A673 (cell line): ENCODE measurements around the gene XYLT1. TPM values are rescaled to one million over a fixed set of nuclear protein-coding genes. Genes with fewer than 3 reads are reported as not detected.
"Not testable (repeated sequence)": the region's sequence is repeated elsewhere in the genome, so short reads cannot be mapped to it uniquely, and the experiment has no call there.

Source experiments
- BruUV-seq: library from RNA; stranded (reverse); fragments of 400-500 nt; replicated peaks from 2 replicates; lab custom pipeline; 2021; lab: Mats Ljungman, UMichigan
- CTCF ChIA-PET: fragments of 300-600 bp; sonication (Branson Sonifier 250); formaldehyde crosslinking; loops from one replicate; lab custom pipeline; 2022; ENCODE audit warnings: antibody characterized with exemption; lab: Charles Lee
- POLR2A ChIA-PET: fragments of 300-600 bp; sonication (Branson Sonifier 250); formaldehyde crosslinking; loops from one replicate; lab custom pipeline; 2022; ENCODE audit warnings: antibody characterized with exemption; ENCODE audit not compliant: low non-redundant PET; lab: Charles Lee
- DNase-seq: peaks from one replicate; pipeline ENCODE4 v3.0.0-alpha.2; 2015; ENCODE audit warnings: low spot score
- H3K27ac ChIP-seq: fragments of 200-600 bp; sonication (generic); 2 replicates; pipeline ENCODE4 v1.5.1; 2016; ENCODE audit warnings: mixed run types, low read depth, mild to moderate bottlenecking, mixed read lengths, antibody characterized with exemption, low read length; ENCODE audit not compliant: poor library complexity, severe bottlenecking
- H3K27me3 ChIP-seq: fragments of 200-600 bp; sonication (generic); replicated peaks from 2 replicates; pipeline ENCODE4 v1.6.1; 2017; ENCODE audit warnings: mixed run types, low read depth, mild to moderate bottlenecking, mixed read lengths, antibody characterized with exemption, low read length; ENCODE audit not compliant: insufficient read depth, poor library complexity
- H3K36me3 ChIP-seq: fragments of 200-600 bp; sonication (generic); 2 replicates; pipeline ENCODE4 v1.6.1; 2016; ENCODE audit warnings: mixed run types, mild to moderate bottlenecking, mixed read lengths, antibody characterized with exemption, low read length; ENCODE audit not compliant: insufficient read depth, poor library complexity, severe bottlenecking
- H3K4me1 ChIP-seq: fragments of 200-600 bp; sonication (generic); 2 replicates; pipeline ENCODE4 v1.6.1; 2017; ENCODE audit warnings: mixed run types, mild to moderate bottlenecking, mixed read lengths, antibody characterized with exemption, low read length; ENCODE audit not compliant: insufficient read depth, poor library complexity, severe bottlenecking
- H3K4me3 ChIP-seq: fragments of 200-600 bp; sonication (generic); 2 replicates; pipeline ENCODE4 v1.5.1; 2016; ENCODE audit warnings: low read depth, mixed run types, mild to moderate bottlenecking, mixed read lengths, low read length; ENCODE audit not compliant: poor library complexity, severe bottlenecking
- H3K9me3 ChIP-seq: fragments of 200-600 bp; sonication (generic); 2 replicates; pipeline ENCODE4 v1.6.1; 2016; ENCODE audit warnings: mixed run types, low read depth, mild to moderate bottlenecking, mixed read lengths, antibody characterized with exemption, low read length; ENCODE audit not compliant: poor library complexity, severe bottlenecking
- EZH2 ChIP-seq: fragments of 200-600 bp; sonication (generic); IDR thresholded peaks from 2 replicates; pipeline ENCODE4 v1.6.1; 2017; ENCODE audit warnings: borderline replicate concordance, low read depth, mild to moderate bottlenecking, mixed read lengths, antibody characterized with exemption, low read length; ENCODE audit not compliant: poor library complexity, severe bottlenecking
- intact Hi-C: fragments of 100-400 bp; cut with micrococcal nuclease; formaldehyde crosslinking; loops from one replicate; pipeline ENCODE4 v1.10.0; 2022; ENCODE audit not compliant: unreplicated experiment
- total RNA-seq: library from RNA; stranded (reverse); gene quantifications from 2 replicates; pipeline ENCODE4 v1.2.3, GENCODE V29; 2021
- TF ChIP-seq, protein P1 (sequence below): fragments of 300-800, 200-600 bp; sonication (generic); conservative IDR thresholded peaks from 2 replicates; pipeline ENCODE4 v1.5.1; 2017; ENCODE audit warnings: low read depth, mild to moderate bottlenecking, antibody characterized with exemption, low read length, moderate library complexity, mixed read lengths

Gene XYLT1
- total RNA-seq, 1 experiment from 2014 or later = 0.64 TPM

DNA sequence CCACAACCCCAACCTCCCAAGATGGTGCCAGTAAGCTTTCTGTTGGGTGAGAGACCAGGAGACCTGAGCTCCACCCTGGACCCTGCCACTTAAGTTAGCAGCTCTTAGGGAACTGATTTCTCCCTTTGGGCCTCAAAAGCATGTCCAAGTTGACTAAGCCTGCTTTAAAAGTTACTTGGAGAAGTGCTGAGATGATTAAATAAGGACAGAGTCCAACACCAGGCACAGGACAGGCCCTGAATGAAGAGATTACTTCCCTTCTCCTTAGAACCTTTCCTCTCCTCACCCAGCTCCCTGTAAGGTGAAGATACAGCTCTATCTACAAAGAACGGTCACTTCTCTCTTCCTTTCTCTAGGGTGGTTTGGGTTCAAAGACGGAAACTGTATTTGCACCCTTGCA, 162.6 kb downstream of the XYLT1 start:
- no peaks in the 10 kb centered on the region for H3K27me3 ChIP-seq
- H3K4me3 ChIP-seq = no peak overlapping the region
- POLR2A ChIA-PET = no interaction called here
- H3K4me1 ChIP-seq = no peaks in the 10 kb centered on the region
- no peaks in the 10 kb centered on the region for H3K9me3 ChIP-seq
- no TSS peak for BruUV-seq
- no peak for DNase-seq
- H3K27ac ChIP-seq = no peak overlapping the region
- no peaks in the 10 kb centered on the region for H3K36me3 ChIP-seq
- CTCF ChIA-PET = no interaction called here
- TF ChIP-seq, protein P1, sequence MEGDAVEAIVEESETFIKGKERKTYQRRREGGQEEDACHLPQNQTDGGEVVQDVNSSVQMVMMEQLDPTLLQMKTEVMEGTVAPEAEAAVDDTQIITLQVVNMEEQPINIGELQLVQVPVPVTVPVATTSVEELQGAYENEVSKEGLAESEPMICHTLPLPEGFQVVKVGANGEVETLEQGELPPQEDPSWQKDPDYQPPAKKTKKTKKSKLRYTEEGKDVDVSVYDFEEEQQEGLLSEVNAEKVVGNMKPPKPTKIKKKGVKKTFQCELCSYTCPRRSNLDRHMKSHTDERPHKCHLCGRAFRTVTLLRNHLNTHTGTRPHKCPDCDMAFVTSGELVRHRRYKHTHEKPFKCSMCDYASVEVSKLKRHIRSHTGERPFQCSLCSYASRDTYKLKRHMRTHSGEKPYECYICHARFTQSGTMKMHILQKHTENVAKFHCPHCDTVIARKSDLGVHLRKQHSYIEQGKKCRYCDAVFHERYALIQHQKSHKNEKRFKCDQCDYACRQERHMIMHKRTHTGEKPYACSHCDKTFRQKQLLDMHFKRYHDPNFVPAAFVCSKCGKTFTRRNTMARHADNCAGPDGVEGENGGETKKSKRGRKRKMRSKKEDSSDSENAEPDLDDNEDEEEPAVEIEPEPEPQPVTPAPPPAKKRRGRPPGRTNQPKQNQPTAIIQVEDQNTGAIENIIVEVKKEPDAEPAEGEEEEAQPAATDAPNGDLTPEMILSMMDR = no peak
- TF ChIP-seq EZH2 = no peak
- intact Hi-C loops = no loop called here

DNA sequence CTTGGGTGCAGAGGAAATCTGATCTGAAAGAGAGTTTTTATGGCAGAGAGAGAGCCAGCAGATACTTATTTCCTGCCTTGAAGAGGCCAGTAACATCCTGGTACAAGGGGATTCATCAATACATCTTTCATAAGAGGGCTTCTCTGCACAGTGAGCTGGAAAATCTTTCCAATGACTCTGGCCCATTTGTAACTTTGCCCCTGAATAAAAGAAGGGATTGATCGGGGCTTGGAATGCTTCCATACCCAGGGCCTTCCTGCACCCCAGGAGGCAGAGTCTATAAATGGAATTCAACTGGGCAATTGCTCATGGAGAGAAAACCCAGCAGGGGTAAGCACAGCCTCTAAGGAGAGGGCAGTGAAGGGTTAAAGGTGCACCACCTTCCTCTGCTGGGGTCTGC, 163.3 kb downstream of the XYLT1 start:
- BruUV-seq = no TSS peak

DNA sequence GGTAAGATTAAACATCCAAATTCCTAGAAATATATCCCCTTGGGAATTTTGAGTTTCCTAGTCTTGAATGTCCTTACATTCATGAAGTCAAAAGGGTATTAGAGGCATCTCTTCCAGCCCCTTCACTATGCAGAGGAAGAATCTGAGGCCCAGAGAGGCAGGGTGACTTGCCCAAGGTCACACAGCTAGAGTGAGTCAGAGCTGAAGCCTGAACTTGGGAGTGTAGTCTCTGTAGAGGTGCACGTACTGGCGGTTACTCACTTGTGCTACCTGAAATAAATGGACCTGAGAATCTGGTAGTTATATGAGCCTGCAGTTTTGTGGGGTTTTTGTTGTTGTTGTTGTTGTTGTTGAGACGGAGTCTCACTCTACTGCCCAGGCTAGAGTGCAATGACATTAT, 164.0 kb downstream of the XYLT1 start:
- Histone ChIP-seq H3K4me3 (no peak overlapping the region), H3K27ac (no peak overlapping the region), H3K27me3 (no peaks in the 10 kb centered on the region), H3K4me1 (no peaks in the 10 kb centered on the region), H3K36me3 (no peaks in the 10 kb centered on the region), H3K9me3 (no peaks in the 10 kb centered on the region)
- intact Hi-C loops = no loop called here
- TF ChIP-seq, protein P1 = no peak
- TF ChIP-seq EZH2 = no peak
- ChIA-PET POLR2A (no interaction called here), CTCF (no interaction called here)
- no peak for DNase-seq
- no TSS peak for BruUV-seq

More for the DNA sequence above, 163.3 kb downstream of the XYLT1 start:
- H3K27ac ChIP-seq = no peak overlapping the region
- intact Hi-C loops = no loop called here
- POLR2A ChIA-PET = no interaction called here
- H3K36me3 ChIP-seq = no peaks in the 10 kb centered on the region
- no peaks in the 10 kb centered on the region for H3K27me3 ChIP-seq
- no peaks in the 10 kb centered on the region for H3K9me3 ChIP-seq
- TF ChIP-seq, protein P1 = no peak
- no peak for TF ChIP-seq EZH2
- no peaks in the 10 kb centered on the region for H3K4me1 ChIP-seq
- CTCF ChIA-PET = no interaction called here
- H3K4me3 ChIP-seq = no peak overlapping the region
- no peak for DNase-seq

DNA sequence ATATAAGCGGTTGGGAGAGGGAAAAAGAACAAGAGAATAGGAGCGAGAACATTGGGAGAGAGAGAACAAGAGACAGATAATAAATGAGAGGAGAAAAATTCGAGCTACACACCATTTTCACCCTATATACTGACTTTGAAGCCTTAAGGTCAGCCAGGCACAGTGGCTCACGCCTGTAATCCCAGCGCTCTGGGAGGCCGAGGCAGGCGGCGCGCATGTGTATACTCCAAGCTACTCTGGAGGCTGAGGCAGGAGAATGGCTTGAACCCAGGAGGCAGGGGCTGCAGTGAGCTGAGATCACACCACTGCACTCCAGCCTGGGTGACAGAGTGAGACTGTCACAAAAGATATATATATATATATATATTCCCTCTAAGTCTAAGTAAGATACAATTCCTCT, 164.5 kb downstream of the XYLT1 start:
- intact Hi-C loops = not testable (repeated sequence)

More for the DNA sequence above, 164.5 kb downstream of the XYLT1 start:
- H3K9me3 ChIP-seq, H3K4me1 ChIP-seq, H3K27me3 ChIP-seq, H3K36me3 ChIP-seq, DNase-seq, H3K4me3 ChIP-seq, BruUV-seq, H3K27ac ChIP-seq, POLR2A ChIA-PET: not testable (repeated sequence)
- CTCF ChIA-PET = interaction anchor here (0.7 kb wide), 1 partner anchor 162 kb away, joined by 3 read pairs; no protein-coding TSS in a partner anchor
